Neural cell (in vitro differentiated cells): ENCODE results near the gene MINDY3. TPM values are rescaled to one million over a fixed set of nuclear protein-coding genes. Genes with fewer than 3 reads are reported as not detected.

Experiments used
- H2AFZ ChIP-seq: fragments of 200-600, 300-800 bp; sonication (generic), shearing (Covaris generic); 2 replicates; pipeline ENCODE4 v1.6.0; 2014; ENCODE audit warnings: low read depth, mild to moderate bottlenecking, antibody characterized with exemption, low read length, moderate library complexity
- H3F3A ChIP-seq: fragments of 200-600 bp; shearing (Covaris generic); 2 replicates; pipeline ENCODE4 v1.6.1; 2016; ENCODE audit warnings: mild to moderate bottlenecking, moderate library complexity, mixed read lengths, antibody characterized with exemption, low read length; ENCODE audit not compliant: insufficient read depth, poor library complexity, severe bottlenecking
- H3K27ac ChIP-seq: fragments of 200-600, 300-800 bp; sonication (generic), shearing (Covaris generic); 2 replicates; pipeline ENCODE4 v1.5.1; 2014; ENCODE audit warnings: mild to moderate bottlenecking, low read length, moderate library complexity
- H3K27me3 ChIP-seq: fragments of 300-800, 200-600 bp; sonication (generic), shearing (Covaris generic); 2 replicates; pipeline ENCODE4 v1.6.0; 2014; ENCODE audit warnings: mild to moderate bottlenecking, low read depth, low read length, moderate library complexity; ENCODE audit not compliant: insufficient read depth
- H3K36me3 ChIP-seq: fragments of 300-800, 200-600 bp; sonication (generic), shearing (Covaris generic); 2 replicates; pipeline ENCODE4 v1.5.1; 2014; ENCODE audit warnings: mild to moderate bottlenecking, antibody characterized with exemption, low read length, moderate library complexity; ENCODE audit not compliant: insufficient read depth
- H3K4me2 ChIP-seq: fragments of 300-800, 200-600 bp; sonication (generic), shearing (Covaris generic); 2 replicates; pipeline ENCODE4 v1.6.0; 2014; ENCODE audit warnings: mild to moderate bottlenecking, low read length
- H3K4me3 ChIP-seq: fragments of 300-800, 200-600 bp; sonication (generic), shearing (Covaris generic); 2 replicates; pipeline ENCODE4 v1.5.1; 2014; ENCODE audit warnings: mild to moderate bottlenecking, low read length, moderate library complexity
- H3K79me2 ChIP-seq: fragments of 200-600 bp; shearing (Covaris generic); replicated peaks from 2 replicates; pipeline ENCODE4 v1.6.0; 2014; ENCODE audit warnings: mild to moderate bottlenecking, low read length, moderate library complexity; ENCODE audit not compliant: insufficient read depth
- H3K9ac ChIP-seq: fragments of 300-800, 200-600 bp; sonication (generic), shearing (Covaris generic); 2 replicates; pipeline ENCODE4 v1.6.1; 2016; ENCODE audit warnings: mild to moderate bottlenecking, low read length, mixed read lengths
- H3K9me2 ChIP-seq: fragments of 200-600 bp; shearing (Covaris generic); 2 replicates; pipeline ENCODE4 v1.6.1; 2016; ENCODE audit warnings: mild to moderate bottlenecking, low read length, mixed read lengths; ENCODE audit not compliant: insufficient read depth
- H3K9me3 ChIP-seq: fragments of 200-600, 300-800 bp; sonication (generic), shearing (Covaris generic); 2 replicates; pipeline ENCODE4 v1.6.1; 2016; ENCODE audit warnings: mild to moderate bottlenecking, mixed run types, low read length, moderate library complexity, mixed read lengths
- H4K20me1 ChIP-seq: fragments of 200-600 bp; shearing (Covaris generic); 2 replicates; pipeline ENCODE4 v1.6.1; 2016; ENCODE audit warnings: mild to moderate bottlenecking, mixed run types; ENCODE audit not compliant: insufficient read depth
- EP300 ChIP-seq: fragments of 450-650 bp; conservative IDR thresholded peaks from 2 replicates; pipeline ENCODE4 v1.6.1; 2014; ENCODE audit warnings: antibody characterized with exemption, mild to moderate bottlenecking, moderate library complexity; ENCODE audit not compliant: poor library complexity, severe bottlenecking
- EZH2 ChIP-seq: fragments of 200-600, 300-800 bp; shearing (Covaris generic), sonication (generic); IDR thresholded peaks from 2 replicates; pipeline ENCODE4 v1.6.1; 2014; ENCODE audit warnings: antibody characterized with exemption, low read length, borderline replicate concordance, mild to moderate bottlenecking; ENCODE audit not compliant: insufficient read depth, poor library complexity, severe bottlenecking
- MXI1 ChIP-seq: fragments of 450-650 bp; conservative IDR thresholded peaks from 2 replicates; pipeline ENCODE4 v1.6.1; 2014; ENCODE audit warnings: antibody characterized with exemption, mild to moderate bottlenecking; ENCODE audit not compliant: poor library complexity, severe bottlenecking
- POLR2AphosphoS5 ChIP-seq: IDR thresholded peaks from 2 replicates; pipeline ENCODE4 v1.6.1; 2012
- RAD21 ChIP-seq: fragments of 450-650 bp; conservative IDR thresholded peaks from 2 replicates; pipeline ENCODE4 v1.6.1; 2014; ENCODE audit warnings: antibody characterized with exemption, mild to moderate bottlenecking, moderate library complexity
- SMC3 ChIP-seq: fragments of 450-650 bp; conservative IDR thresholded peaks from 2 replicates; pipeline ENCODE4 v1.6.1; 2014; ENCODE audit warnings: antibody characterized with exemption, mild to moderate bottlenecking, moderate library complexity; ENCODE audit not compliant: poor library complexity
- TAF1 ChIP-seq: IDR thresholded peaks from 2 replicates; pipeline ENCODE4 v1.6.1; 2012; ENCODE audit warnings: low read depth
- polyA plus RNA-seq: library from polyadenylated mRNA; depleted of rRNA; stranded (reverse); fragments of >200 nt; gene quantifications from 2 replicates; pipeline ENCODE4 v1.2.3, GENCODE V29; 2014
- TF ChIP-seq, protein P1 (sequence below): fragments of 450-650 bp; IDR thresholded peaks from 2 replicates; pipeline ENCODE4 v1.5.1; 2014; ENCODE audit warnings: antibody characterized with exemption, mild to moderate bottlenecking, moderate library complexity; ENCODE audit not compliant: poor library complexity, severe bottlenecking
- TF ChIP-seq, protein P2 (sequence below): IDR thresholded peaks from 2 replicates; pipeline ENCODE4 v1.6.1; 2012; ENCODE audit warnings: borderline replicate concordance

The MINDY3 gene
- polyA plus RNA-seq, 1 donor from 2014 or later = 56.5 TPM

- no peaks in the 10 kb centered on the region for H3K9me3 ChIP-seq
- H3K9ac ChIP-seq = no peak overlapping the region
- H3K9me2 ChIP-seq = no peaks in the 10 kb centered on the region
- no peaks in the 10 kb centered on the region for H3K27me3 ChIP-seq
- H3K79me2 ChIP-seq = no peaks in the 10 kb centered on the region
- no peaks in the 10 kb centered on the region for H3F3A ChIP-seq
- no peak overlapping the region for H3K4me3 ChIP-seq
- H3K27ac ChIP-seq = no peak overlapping the region
- H3K36me3 ChIP-seq = no peaks in the 10 kb centered on the region
- no peak overlapping the region for H3K4me2 ChIP-seq
- no peak overlapping the region for H2AFZ ChIP-seq
- H4K20me1 ChIP-seq = no peaks in the 10 kb centered on the region
- TF ChIP-seq RAD21 = no peak
- no peak for TF ChIP-seq SMC3
- TF ChIP-seq EZH2 = no peak
- no peak for TF ChIP-seq POLR2AphosphoS5
- TF ChIP-seq, protein P1, sequence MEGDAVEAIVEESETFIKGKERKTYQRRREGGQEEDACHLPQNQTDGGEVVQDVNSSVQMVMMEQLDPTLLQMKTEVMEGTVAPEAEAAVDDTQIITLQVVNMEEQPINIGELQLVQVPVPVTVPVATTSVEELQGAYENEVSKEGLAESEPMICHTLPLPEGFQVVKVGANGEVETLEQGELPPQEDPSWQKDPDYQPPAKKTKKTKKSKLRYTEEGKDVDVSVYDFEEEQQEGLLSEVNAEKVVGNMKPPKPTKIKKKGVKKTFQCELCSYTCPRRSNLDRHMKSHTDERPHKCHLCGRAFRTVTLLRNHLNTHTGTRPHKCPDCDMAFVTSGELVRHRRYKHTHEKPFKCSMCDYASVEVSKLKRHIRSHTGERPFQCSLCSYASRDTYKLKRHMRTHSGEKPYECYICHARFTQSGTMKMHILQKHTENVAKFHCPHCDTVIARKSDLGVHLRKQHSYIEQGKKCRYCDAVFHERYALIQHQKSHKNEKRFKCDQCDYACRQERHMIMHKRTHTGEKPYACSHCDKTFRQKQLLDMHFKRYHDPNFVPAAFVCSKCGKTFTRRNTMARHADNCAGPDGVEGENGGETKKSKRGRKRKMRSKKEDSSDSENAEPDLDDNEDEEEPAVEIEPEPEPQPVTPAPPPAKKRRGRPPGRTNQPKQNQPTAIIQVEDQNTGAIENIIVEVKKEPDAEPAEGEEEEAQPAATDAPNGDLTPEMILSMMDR = no peak
- no peak for TF ChIP-seq MXI1
- no peak for TF ChIP-seq EP300
- TF ChIP-seq, protein P2, sequence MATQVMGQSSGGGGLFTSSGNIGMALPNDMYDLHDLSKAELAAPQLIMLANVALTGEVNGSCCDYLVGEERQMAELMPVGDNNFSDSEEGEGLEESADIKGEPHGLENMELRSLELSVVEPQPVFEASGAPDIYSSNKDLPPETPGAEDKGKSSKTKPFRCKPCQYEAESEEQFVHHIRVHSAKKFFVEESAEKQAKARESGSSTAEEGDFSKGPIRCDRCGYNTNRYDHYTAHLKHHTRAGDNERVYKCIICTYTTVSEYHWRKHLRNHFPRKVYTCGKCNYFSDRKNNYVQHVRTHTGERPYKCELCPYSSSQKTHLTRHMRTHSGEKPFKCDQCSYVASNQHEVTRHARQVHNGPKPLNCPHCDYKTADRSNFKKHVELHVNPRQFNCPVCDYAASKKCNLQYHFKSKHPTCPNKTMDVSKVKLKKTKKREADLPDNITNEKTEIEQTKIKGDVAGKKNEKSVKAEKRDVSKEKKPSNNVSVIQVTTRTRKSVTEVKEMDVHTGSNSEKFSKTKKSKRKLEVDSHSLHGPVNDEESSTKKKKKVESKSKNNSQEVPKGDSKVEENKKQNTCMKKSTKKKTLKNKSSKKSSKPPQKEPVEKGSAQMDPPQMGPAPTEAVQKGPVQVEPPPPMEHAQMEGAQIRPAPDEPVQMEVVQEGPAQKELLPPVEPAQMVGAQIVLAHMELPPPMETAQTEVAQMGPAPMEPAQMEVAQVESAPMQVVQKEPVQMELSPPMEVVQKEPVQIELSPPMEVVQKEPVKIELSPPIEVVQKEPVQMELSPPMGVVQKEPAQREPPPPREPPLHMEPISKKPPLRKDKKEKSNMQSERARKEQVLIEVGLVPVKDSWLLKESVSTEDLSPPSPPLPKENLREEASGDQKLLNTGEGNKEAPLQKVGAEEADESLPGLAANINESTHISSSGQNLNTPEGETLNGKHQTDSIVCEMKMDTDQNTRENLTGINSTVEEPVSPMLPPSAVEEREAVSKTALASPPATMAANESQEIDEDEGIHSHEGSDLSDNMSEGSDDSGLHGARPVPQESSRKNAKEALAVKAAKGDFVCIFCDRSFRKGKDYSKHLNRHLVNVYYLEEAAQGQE = no peak
- no peak for TF ChIP-seq TAF1
Observed at GRCh38 chr10:15739254-15739970, 120.9 kb downstream of the MINDY3 start.

DNA sequence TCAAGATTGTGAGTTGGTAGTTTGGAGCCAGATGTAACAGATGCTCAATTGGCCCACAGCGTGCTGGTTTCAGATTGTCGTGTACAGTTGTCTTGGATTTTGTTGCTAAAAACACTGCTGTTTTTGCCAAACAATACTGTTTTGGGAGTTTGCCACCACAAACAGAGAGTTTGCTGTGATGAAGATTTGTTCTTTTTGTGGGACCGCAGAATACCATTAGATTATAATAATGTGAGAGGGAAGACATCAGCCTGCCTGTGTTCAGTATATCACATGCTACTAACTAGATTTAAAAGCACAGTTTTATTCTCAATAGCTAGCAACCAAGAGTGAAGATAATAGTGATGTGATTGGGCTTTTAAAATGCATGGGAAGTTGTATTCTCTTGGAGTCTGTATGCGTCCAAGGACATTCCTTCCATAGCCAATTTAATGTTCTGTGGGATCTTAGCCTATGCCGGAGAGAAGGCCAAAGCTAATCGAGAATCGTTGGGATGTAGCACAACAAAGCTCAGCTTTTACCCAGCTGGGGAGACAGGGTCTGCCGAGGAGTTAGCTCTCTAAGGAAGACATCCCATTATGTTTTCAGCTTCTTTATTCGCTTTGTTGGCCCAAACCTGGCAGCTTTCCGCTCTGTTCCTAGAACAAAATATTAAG, 121.9 kb downstream of the MINDY3 start:
- no peaks in the 10 kb centered on the region for H4K20me1 ChIP-seq
- no peak for TF ChIP-seq RAD21
- TF ChIP-seq, protein P2 = no peak
- no peak for TF ChIP-seq MXI1
- no peak for TF ChIP-seq EZH2
- H3K9ac ChIP-seq = no peak overlapping the region
- H3K4me3 ChIP-seq = no peak overlapping the region
- H3K36me3 ChIP-seq = no peaks in the 10 kb centered on the region
- no peaks in the 10 kb centered on the region for H3K27me3 ChIP-seq
- H3K27ac ChIP-seq = no peak overlapping the region
- no peaks in the 10 kb centered on the region for H3K79me2 ChIP-seq
- H3K4me2 ChIP-seq = no peak overlapping the region
- H3K9me2 ChIP-seq = no peaks in the 10 kb centered on the region
- no peak overlapping the region for H2AFZ ChIP-seq
- H3K9me3 ChIP-seq = no peaks in the 10 kb centered on the region
- no peaks in the 10 kb centered on the region for H3F3A ChIP-seq
